Measurements from ENCODE around the gene CUEDC2.

DNA sequence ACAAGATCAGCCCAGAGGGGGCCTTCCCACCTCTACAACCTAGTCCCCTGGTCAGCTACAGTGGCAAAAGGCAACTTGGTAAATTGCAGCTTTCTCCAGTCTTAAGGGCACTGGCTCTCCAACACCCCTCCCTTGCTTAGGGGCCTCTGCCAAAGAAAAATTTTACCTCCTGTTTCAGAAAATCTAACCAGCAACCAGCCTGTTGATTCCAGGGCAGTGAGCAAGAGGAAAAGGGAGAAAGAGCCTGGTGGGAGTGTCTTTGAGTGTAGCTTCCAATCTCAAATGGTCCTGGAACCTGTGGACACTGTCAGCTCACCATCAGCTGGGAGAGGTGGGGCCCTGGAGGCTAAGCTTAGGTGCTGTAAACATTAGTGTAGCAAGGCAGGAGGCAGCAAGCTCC, 47.3 kb upstream of the CUEDC2 start:
- TF ChIP-seq, protein P1, sequence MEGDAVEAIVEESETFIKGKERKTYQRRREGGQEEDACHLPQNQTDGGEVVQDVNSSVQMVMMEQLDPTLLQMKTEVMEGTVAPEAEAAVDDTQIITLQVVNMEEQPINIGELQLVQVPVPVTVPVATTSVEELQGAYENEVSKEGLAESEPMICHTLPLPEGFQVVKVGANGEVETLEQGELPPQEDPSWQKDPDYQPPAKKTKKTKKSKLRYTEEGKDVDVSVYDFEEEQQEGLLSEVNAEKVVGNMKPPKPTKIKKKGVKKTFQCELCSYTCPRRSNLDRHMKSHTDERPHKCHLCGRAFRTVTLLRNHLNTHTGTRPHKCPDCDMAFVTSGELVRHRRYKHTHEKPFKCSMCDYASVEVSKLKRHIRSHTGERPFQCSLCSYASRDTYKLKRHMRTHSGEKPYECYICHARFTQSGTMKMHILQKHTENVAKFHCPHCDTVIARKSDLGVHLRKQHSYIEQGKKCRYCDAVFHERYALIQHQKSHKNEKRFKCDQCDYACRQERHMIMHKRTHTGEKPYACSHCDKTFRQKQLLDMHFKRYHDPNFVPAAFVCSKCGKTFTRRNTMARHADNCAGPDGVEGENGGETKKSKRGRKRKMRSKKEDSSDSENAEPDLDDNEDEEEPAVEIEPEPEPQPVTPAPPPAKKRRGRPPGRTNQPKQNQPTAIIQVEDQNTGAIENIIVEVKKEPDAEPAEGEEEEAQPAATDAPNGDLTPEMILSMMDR (IDR thresholded peaks at IDR 0.05; ENCODE audit: low read length) = no peak
- TF ChIP-seq EZH2 (IDR thresholded peaks at IDR 0.05; ENCODE audit: borderline replicate concordance, low read length) = no peak
